ENCODE data around the gene OSBPL3.

OSBPL3 gene

GRCh38 chr7:24980534-24981170 lies 674 bp upstream of the OSBPL3 start:
- DNase-seq: no peak

GRCh38 chr7:24979470-24979862 lies 512 bp downstream of the OSBPL3 start:
- peak; percentile 54 for DNase-seq

GRCh38 chr7:24978843-24979469 lies 1.0 kb downstream of the OSBPL3 start:
- DNase-seq: peak; percentile 28

- DNase-seq: no peak
These were observed 4.2 kb downstream of the OSBPL3 start for GRCh38 chr7:24975644-24976260.

GRCh38 chr7:24975172-24975571 lies 4.8 kb downstream of the OSBPL3 start:
- no peak for DNase-seq

- peak; percentile 22 for DNase-seq
These were observed 5.7 kb downstream of the OSBPL3 start for GRCh38 chr7:24974026-24974832.

- no peak for DNase-seq
These were observed 7.0 kb downstream of the OSBPL3 start for GRCh38 chr7:24972991-24973390.

- DNase-seq: no peak
These were observed 7.9 kb downstream of the OSBPL3 start for GRCh38 chr7:24972166-24972477.

GRCh38 chr7:24971333-24972165 lies 8.4 kb downstream of the OSBPL3 start:
- peak; percentile 56 for DNase-seq

GRCh38 chr7:24970676-24971075 lies 9.3 kb downstream of the OSBPL3 start:
- DNase-seq: no peak

- DNase-seq: no peak
These were observed 11.8 kb downstream of the OSBPL3 start for GRCh38 chr7:24968165-24968564.

GRCh38 chr7:24967696-24968095 lies 12.3 kb downstream of the OSBPL3 start:
- DNase-seq: no peak

- DNase-seq: no peak
These were observed 13.2 kb downstream of the OSBPL3 start for GRCh38 chr7:24966802-24967201.

GRCh38 chr7:24965831-24966708 lies 13.9 kb downstream of the OSBPL3 start:
- DNase-seq: peak; percentile 87

GRCh38 chr7:24964191-24964590 lies 15.8 kb downstream of the OSBPL3 start:
- DNase-seq: no peak

- peak; percentile 24 for DNase-seq
These were observed 16.8 kb downstream of the OSBPL3 start for GRCh38 chr7:24963218-24963617.

- DNase-seq: no peak
These were observed 17.5 kb downstream of the OSBPL3 start for GRCh38 chr7:24962418-24962962.

GRCh38 chr7:24959735-24960485 lies 20.1 kb downstream of the OSBPL3 start:
- no peak for DNase-seq

- DNase-seq: no peak
These were observed 21.6 kb downstream of the OSBPL3 start for GRCh38 chr7:24958399-24958798.

- DNase-seq: no peak
These were observed 24.0 kb downstream of the OSBPL3 start for GRCh38 chr7:24956021-24956420.

GRCh38 chr7:24955313-24955712 lies 24.7 kb downstream of the OSBPL3 start:
- DNase-seq: no peak
